KMS-11 (cell line): ENCODE measurements around the gene SIM1.

Source experiments
- H2AFZ ChIP-seq: fragments of 200-600 bp; sonication (generic); 2 replicates; pipeline ENCODE4 v1.6.1; 2016; ENCODE audit warnings: antibody characterized with exemption, mixed run types, low read depth
- H3K27ac ChIP-seq: fragments of 200-600 bp; sonication (generic); 2 replicates; pipeline ENCODE4 v1.6.1; 2016; ENCODE audit warnings: mild to moderate bottlenecking, mixed run types
- H3K27me3 ChIP-seq: fragments of 200-600 bp; sonication (generic); 2 replicates; pipeline ENCODE4 v1.6.1; 2017; ENCODE audit warnings: mild to moderate bottlenecking, low read depth, mixed run types, moderate library complexity; ENCODE audit not compliant: insufficient read depth
- H3K36me3 ChIP-seq: fragments of 200-600 bp; sonication (generic); 2 replicates; pipeline ENCODE4 v1.6.1; 2017; ENCODE audit warnings: mild to moderate bottlenecking, mixed run types; ENCODE audit not compliant: insufficient read depth
- H3K4me1 ChIP-seq: fragments of 200-600 bp; sonication (generic); 2 replicates; pipeline ENCODE4 v1.6.1; 2016; ENCODE audit warnings: mild to moderate bottlenecking, low read depth, mixed run types; ENCODE audit not compliant: poor library complexity, severe bottlenecking
- H3K4me2 ChIP-seq: fragments of 200-600 bp; sonication (generic); 2 replicates; pipeline ENCODE4 v1.7.0; 2016; ENCODE audit warnings: mild to moderate bottlenecking, mixed run types
- H3K4me3 ChIP-seq: fragments of 200-600 bp; sonication (generic); IDR thresholded peaks from 2 replicates; pipeline ENCODE4 v1.6.1; 2017; ENCODE audit warnings: low read depth, low read length, mixed read lengths; ENCODE audit not compliant: insufficient read depth
- H3K79me2 ChIP-seq: fragments of 200-600 bp; sonication (generic); 2 replicates; pipeline ENCODE4 v1.6.1; 2016; ENCODE audit warnings: low read depth, mixed run types; ENCODE audit not compliant: insufficient read depth
- H3K9ac ChIP-seq: fragments of 200-600 bp; sonication (generic); 2 replicates; pipeline ENCODE4 v1.6.1; 2016; ENCODE audit warnings: mild to moderate bottlenecking, mixed run types
- H4K20me1 ChIP-seq: fragments of 200-600 bp; sonication (generic); 2 replicates; pipeline ENCODE4 v1.6.1; 2016; ENCODE audit warnings: mild to moderate bottlenecking, mixed run types; ENCODE audit not compliant: insufficient read depth
- CTCF ChIP-seq: fragments of 200-600 bp; sonication (generic); conservative IDR thresholded peaks from 2 replicates; pipeline ENCODE4 v1.6.1; 2017; ENCODE audit warnings: low read depth, mild to moderate bottlenecking, antibody characterized with exemption, low read length, moderate library complexity, mixed read lengths

Gene SIM1

DNA sequence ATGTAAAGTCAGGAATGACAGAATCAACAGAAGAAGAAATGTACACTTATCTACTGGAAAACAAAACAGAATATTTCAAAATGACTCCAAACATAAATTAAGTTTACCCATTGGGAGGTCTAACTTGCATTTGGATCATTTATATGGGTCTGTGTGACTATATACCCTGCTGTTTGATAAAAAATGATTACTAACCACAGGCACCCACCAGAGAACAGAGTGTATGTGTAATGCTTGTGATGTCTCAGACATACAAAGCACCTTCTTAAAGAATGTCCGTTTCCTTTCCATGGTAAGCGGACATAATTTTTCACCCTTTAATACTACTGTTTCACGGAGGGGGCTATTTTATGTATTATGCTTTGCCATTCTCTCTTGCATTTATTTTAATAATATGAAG lies 19.2 kb downstream of the SIM1 start:
- TF ChIP-seq CTCF = no peak
- H3K4me1 ChIP-seq = no peaks in the 10 kb centered on the region
- H4K20me1 ChIP-seq = no peaks in the 10 kb centered on the region
- no peaks in the 10 kb centered on the region for H3K79me2 ChIP-seq
- no peaks in the 10 kb centered on the region for H3K27me3 ChIP-seq
- no peak overlapping the region for H3K27ac ChIP-seq
- no peak overlapping the region for H2AFZ ChIP-seq
- H3K9ac ChIP-seq = no peak overlapping the region
- H3K36me3 ChIP-seq = no peaks in the 10 kb centered on the region
- H3K4me2 ChIP-seq = no peak overlapping the region
- H3K4me3 ChIP-seq = no peak overlapping the region

- no peak for TF ChIP-seq CTCF
- no peak overlapping the region for H3K27ac ChIP-seq
- no peak overlapping the region for H2AFZ ChIP-seq
- H3K4me1 ChIP-seq = no peaks in the 10 kb centered on the region
- no peak overlapping the region for H3K4me2 ChIP-seq
- no peaks in the 10 kb centered on the region for H3K79me2 ChIP-seq
- H3K9ac ChIP-seq = no peak overlapping the region
- no peaks in the 10 kb centered on the region for H3K27me3 ChIP-seq
- H4K20me1 ChIP-seq = no peaks in the 10 kb centered on the region
- no peak overlapping the region for H3K4me3 ChIP-seq
- H3K36me3 ChIP-seq = no peaks in the 10 kb centered on the region
Observed at GRCh38 chr6:100440935-100441334, 23.8 kb downstream of the SIM1 start.

DNA sequence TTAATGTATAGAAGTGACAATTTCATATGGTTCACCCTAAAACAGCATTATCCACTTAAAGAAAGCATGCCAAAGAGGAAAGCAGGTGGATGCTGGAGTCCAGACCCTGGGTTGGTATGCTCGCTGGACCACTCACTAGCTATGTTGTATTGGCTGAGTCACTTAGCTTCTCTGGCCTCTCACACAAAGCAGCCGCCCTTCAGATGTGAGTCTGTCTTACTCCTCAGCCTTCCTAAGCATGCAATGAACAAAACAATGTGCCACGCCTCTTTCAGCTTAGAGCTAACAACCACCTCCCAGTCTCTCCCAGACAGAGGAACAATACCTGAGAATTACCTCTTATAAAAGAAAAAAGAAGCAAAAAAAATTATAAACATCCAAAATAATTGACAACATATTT lies 29.4 kb downstream of the SIM1 start:
- Histone ChIP-seq H3K4me1 (no peaks in the 10 kb centered on the region), H3K4me3 (no peak overlapping the region), H3K9ac (no peak overlapping the region), H2AFZ (no peak overlapping the region), H3K4me2 (no peak overlapping the region), H3K36me3 (no peaks in the 10 kb centered on the region), H4K20me1 (no peaks in the 10 kb centered on the region), H3K79me2 (no peaks in the 10 kb centered on the region), H3K27me3 (no peaks in the 10 kb centered on the region), H3K27ac (no peak overlapping the region)
- no peak for TF ChIP-seq CTCF

DNA sequence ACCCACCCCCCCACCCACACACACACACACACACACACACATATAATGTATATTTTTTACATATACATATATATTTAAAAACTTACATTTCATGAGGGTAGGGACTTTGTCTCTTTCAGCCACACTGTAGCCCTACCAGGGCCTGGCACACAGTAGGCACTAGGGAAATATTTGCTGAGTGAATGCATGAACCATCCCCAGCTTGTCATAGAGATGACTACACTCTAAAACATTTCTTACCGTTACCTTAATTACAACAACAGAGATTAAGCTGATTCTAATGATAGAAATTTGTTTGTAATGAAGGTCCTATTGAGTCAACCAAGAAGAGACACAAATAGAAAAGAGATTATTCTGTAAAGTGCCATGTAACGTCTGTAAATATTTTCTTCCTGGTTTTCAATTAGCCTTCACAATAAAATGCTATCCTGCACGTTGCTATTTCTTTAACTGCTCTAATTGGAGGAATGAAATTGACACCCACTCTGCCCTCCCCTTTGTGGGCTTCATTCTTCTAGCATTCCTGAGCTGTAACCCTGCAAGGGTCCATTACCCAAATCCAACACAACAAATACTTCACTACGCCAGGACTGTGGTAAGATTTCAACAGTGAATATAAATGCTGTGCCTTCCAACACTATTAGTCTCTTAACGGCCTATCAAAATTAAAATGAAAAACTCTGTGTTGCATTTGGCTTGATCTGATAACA lies 30.8 kb downstream of the SIM1 start:
- no peak overlapping the region for H3K9ac ChIP-seq
- H3K36me3 ChIP-seq = no peaks in the 10 kb centered on the region
- H4K20me1 ChIP-seq = no peaks in the 10 kb centered on the region
- no peak for TF ChIP-seq CTCF
- no peaks in the 10 kb centered on the region for H3K79me2 ChIP-seq
- H2AFZ ChIP-seq = no peak overlapping the region
- no peak overlapping the region for H3K4me2 ChIP-seq
- H3K27ac ChIP-seq = no peak overlapping the region
- no peaks in the 10 kb centered on the region for H3K27me3 ChIP-seq
- no peaks in the 10 kb centered on the region for H3K4me1 ChIP-seq
- H3K4me3 ChIP-seq = no peak overlapping the region
